GM12801 (cell line): ENCODE results near the gene CCDC159.

Experiments
- CTCF ChIP-seq: IDR thresholded peaks from one replicate; pipeline ENCODE4 v1.5.1; 2011; ENCODE audit warnings: control low read depth; ENCODE audit not compliant: insufficient read length; ENCODE audit errors: extremely low read depth

Gene CCDC159

GRCh38 chr19:11345122-11345803 lies 1.1 kb upstream of the CCDC159 start:
- TF ChIP-seq CTCF: no peak

- TF ChIP-seq CTCF: no peak
Measured at GRCh38 chr19:11347546-11348039, 1.3 kb downstream of the CCDC159 start.

GRCh38 chr19:11349171-11349570 lies 2.9 kb downstream of the CCDC159 start:
- no peak for TF ChIP-seq CTCF

DNA sequence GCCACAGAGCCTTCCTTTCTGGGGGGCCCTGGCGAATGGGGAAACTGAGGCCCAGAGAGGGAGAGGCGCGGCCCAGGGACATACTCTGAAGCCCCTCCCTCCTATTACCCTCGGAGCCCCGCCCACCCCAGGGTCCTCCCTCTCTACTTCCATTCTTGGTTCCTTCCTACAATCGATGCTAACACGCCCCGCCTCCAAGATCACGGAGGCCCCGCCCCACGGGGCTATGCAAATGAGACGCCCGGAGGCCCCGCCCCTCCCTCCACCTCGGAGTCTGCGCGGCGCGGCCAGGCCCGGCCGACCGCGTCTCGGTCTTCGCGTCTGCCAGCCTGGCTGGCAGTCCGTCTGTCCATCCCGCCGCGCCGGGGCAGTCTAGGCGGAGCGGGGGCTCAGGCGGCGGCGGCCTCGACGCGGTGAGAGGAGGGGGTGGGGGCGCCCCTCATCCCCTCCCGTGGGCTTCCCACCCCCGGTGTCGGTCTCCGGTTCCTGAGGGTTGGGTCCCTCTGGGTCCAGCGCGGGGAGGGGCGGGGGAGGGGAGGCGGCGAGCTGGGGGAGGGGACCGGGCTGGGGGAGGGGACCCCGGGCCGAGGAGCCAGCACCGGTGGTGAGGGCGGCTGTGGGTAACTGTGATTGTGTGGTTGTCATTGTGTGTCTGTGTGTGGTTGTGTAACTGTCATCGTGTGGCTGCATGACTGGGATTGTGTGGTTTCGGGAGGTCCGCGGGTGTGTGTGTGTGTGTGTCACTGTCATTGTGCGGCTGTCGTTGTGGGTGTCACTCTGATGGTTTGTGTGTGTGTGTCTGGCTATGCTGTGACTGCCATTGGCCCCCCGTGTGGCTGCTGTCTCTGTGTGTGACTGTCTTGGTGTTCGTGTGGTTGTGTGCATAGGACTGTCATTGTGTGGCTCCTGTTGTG lies 9.1 kb downstream of the CCDC159 start, which contains the start of gene PLPPR2:
PLPPR2 (plus strand) TSS at position 273 of the 914 bp plus-strand sequence. CDS start 2,242 bp downstream, outside the sequence.
- no peak for TF ChIP-seq CTCF

GRCh38 chr19:11356074-11356397 lies 9.7 kb downstream of the CCDC159 start:
- no peak for TF ChIP-seq CTCF

GRCh38 chr19:11356676-11357550 lies 10.6 kb downstream of the CCDC159 start:
- TF ChIP-seq CTCF: no peak
